HepG2 (cell line): Measurements from ENCODE around the gene PLVAP. TPM values are rescaled to one million over a fixed set of nuclear protein-coding genes. Genes with fewer than 3 reads are reported as not detected.
A peak's percentile ranks its signal among the peaks of the same experiment; 100 is the strongest.

Source experiments
- AGO2 ChIP-seq: fragments of 200-400 bp; formaldehyde crosslinking; optimal IDR thresholded peaks from 2 replicates; pipeline ENCODE3; 2017; ENCODE audit warnings: mild to moderate bottlenecking, low read depth, low read length, moderate library complexity
- DMAP1 ChIP-seq: IDR thresholded peaks from 2 replicates; pipeline ENCODE4 v1.6.1; 2016
- GZF1 ChIP-seq: sonication (generic); formaldehyde crosslinking; IDR thresholded peaks from 2 replicates; pipeline ENCODE4 v1.5.1; 2020; ENCODE audit warnings: mild to moderate bottlenecking, missing genetic modification reagents
- HNRNPK ChIP-seq: fragments of 200-400 bp; formaldehyde crosslinking; IDR thresholded peaks from 2 replicates; pipeline ENCODE4 v1.6.1; 2018; ENCODE audit warnings: low read length, low read depth, moderate library complexity, mild to moderate bottlenecking; ENCODE audit not compliant: poor library complexity, severe bottlenecking
- KLF16 ChIP-seq, 2 experiments: sonication (generic) in 1 of 2; formaldehyde crosslinking in 1 of 2; IDR thresholded peaks; 2 replicates each; pipeline versions ENCODE4 v1.6.1 to v1.8.0; 2016 to 2023; ENCODE audit warnings: missing genetic modification reagents in 2 of 2, missing compliant biosample characterization in 1 of 2
- KLF9 ChIP-seq: IDR thresholded peaks from 2 replicates; pipeline ENCODE4 v1.6.1; 2016; ENCODE audit warnings: low read depth
- MED8 ChIP-seq: sonication (generic); formaldehyde crosslinking; IDR thresholded peaks from 2 replicates; pipeline ENCODE4 v1.8.1; 2023; ENCODE audit warnings: mild to moderate bottlenecking, missing genetic modification reagents; ENCODE audit not compliant: insufficient replicate concordance
- NPAS2 ChIP-seq: sonication (generic); formaldehyde crosslinking; IDR thresholded peaks from 2 replicates; pipeline ENCODE4 v1.8.0; 2022; ENCODE audit warnings: mild to moderate bottlenecking, missing genetic modification reagents, borderline replicate concordance
- PAF1 ChIP-seq: IDR thresholded peaks from 2 replicates; pipeline ENCODE4 v1.6.1; 2016; ENCODE audit warnings: missing genetic modification reagents, missing compliant biosample characterization
- RXRA ChIP-seq: sonication (generic); formaldehyde crosslinking; IDR thresholded peaks from 2 replicates; pipeline ENCODE4 v1.5.1; 2020; ENCODE audit warnings: missing genetic modification reagents
- SNAPC2 ChIP-seq: sonication (generic); formaldehyde crosslinking; IDR thresholded peaks from 2 replicates; pipeline ENCODE4 v1.8.1; 2022; ENCODE audit warnings: mild to moderate bottlenecking, missing genetic modification reagents
- SRSF9 ChIP-seq: fragments of 200-400 bp; formaldehyde crosslinking; IDR thresholded peaks from 2 replicates; pipeline ENCODE4 v1.6.1; 2018; ENCODE audit warnings: borderline replicate concordance, mild to moderate bottlenecking, low read depth, low read length; ENCODE audit not compliant: insufficient read depth, poor library complexity, severe bottlenecking
- TOPORS ChIP-seq: sonication (generic); formaldehyde crosslinking; IDR thresholded peaks from 2 replicates; pipeline ENCODE4 v1.8.0; 2023; ENCODE audit warnings: mild to moderate bottlenecking, missing genetic modification reagents
- ZNF207 ChIP-seq: fragments of 450-650 bp; IDR thresholded peaks from 2 replicates; pipeline ENCODE4 v1.6.1; 2016; ENCODE audit warnings: antibody characterized with exemption, borderline replicate concordance
- ZNF34 ChIP-seq: sonication (generic); formaldehyde crosslinking; IDR thresholded peaks from 2 replicates; pipeline ENCODE4 v1.4.0; 2020; ENCODE audit warnings: mild to moderate bottlenecking, missing genetic modification reagents, borderline replicate concordance
- ZNF746 ChIP-seq: sonication (generic); formaldehyde crosslinking; IDR thresholded peaks from 2 replicates; pipeline ENCODE4 v1.8.0; 2022; ENCODE audit warnings: mild to moderate bottlenecking, missing genetic modification reagents
- ZNF749 ChIP-seq: sonication (generic); formaldehyde crosslinking; IDR thresholded peaks from 2 replicates; pipeline ENCODE4 v1.8.0; 2022; ENCODE audit warnings: mild to moderate bottlenecking, missing genetic modification reagents, moderate library complexity, borderline replicate concordance
- polyA plus RNA-seq, 8 experiments: library from polyadenylated mRNA; depleted of rRNA in 3 of 8; stranded (reverse) in 7 of 8; unstranded in 1 of 8; fragments of >200 nt; fragmentation: Illumina TruSeq in 4 of 8; extraction: Trizol in 4 of 8; gene quantifications; 2 replicates each; pipeline versions ENCODE4 v1.2.1 to v1.2.3, GENCODE V29; 2011 to 2016; ENCODE audit warnings: low read depth in 4 of 8, missing spikeins in 1 of 8, mixed read lengths in 1 of 8; ENCODE audit not compliant: insufficient read depth in 1 of 8
- total RNA-seq, 5 experiments: library from RNA; depleted of rRNA; stranded (reverse); fragments of >200 nt; fragmentation: Illumina TruSeq; extraction: Trizol; gene quantifications; 2 replicates each; pipeline ENCODE4 v1.2.3, GENCODE V29; 2016; ENCODE audit warnings: low read depth in 1 of 5
- TF ChIP-seq, protein P1 (sequence below): sonication (generic); formaldehyde crosslinking; IDR thresholded peaks from 2 replicates; pipeline ENCODE4 v1.8.0; 2023; ENCODE audit warnings: mild to moderate bottlenecking, missing genetic modification reagents
- TF ChIP-seq, protein P2 (sequence below): IDR thresholded peaks from 2 replicates; pipeline ENCODE4 v1.6.1; 2012; ENCODE audit warnings: inconsistent platforms
- TF ChIP-seq, protein P3 (sequence below): sonication (generic); formaldehyde crosslinking; IDR thresholded peaks from 2 replicates; pipeline ENCODE4 v1.4.0; 2020; ENCODE audit warnings: missing genetic modification reagents, borderline replicate concordance
- TF ChIP-seq, protein P4 (sequence below): sonication (generic); formaldehyde crosslinking; IDR thresholded peaks from 2 replicates; pipeline ENCODE4 v1.8.0; 2022; ENCODE audit warnings: low read depth, missing genetic modification reagents
- TF ChIP-seq, protein P5 (sequence below): sonication (generic); formaldehyde crosslinking; IDR thresholded peaks from 2 replicates; pipeline ENCODE4 v1.4.0; 2020; ENCODE audit warnings: missing genetic modification reagents

Gene PLVAP
- total and polyA plus RNA-seq, 2 of the 13 experiments (the other 11 are each of a cell fraction or from before 2014, with no cell fraction given): 0.26 TPM; not detected in 1

DNA sequence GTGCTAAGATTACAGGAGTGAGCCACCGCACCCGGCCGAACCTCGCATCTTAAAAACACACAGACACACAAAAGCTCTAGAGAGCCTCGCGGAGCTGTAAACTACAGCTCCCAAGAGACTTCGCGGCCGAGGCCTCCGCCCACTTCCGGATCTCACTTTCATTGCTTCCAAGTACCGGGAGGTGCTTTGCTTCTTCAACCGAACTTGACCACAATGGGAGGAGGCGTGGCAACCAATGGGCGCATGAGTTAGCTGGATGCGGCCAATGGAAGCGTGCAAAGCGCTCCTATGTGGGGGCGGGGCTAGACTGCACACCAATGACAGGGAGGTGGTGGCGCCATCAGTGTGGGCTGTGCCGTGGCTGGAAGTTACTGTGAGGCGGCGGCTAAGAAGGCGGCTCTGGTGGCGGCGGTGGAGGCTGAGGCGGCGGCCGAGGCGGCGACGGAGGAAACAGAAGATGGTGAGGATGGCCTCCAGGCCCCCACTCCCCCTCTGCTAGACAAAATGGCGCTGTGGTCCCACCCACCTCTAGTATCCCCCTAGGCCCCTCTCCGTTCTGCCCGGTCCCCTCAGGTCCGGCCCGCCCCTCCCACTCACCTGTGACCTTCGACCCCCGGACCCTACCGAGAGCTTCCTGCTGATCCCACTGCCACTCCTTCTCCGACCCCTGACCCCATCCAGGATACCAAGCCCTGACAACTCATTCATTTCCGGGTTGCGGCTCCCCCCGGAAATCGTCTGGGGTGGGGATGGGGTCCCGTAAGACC lies 67.8 kb downstream of the PLVAP start, which contains the start of gene DDA1 (continued):
- TF ChIP-seq ZNF34 (CRISPR knock-in tag) (no peak), SNAPC2 (CRISPR knock-in tag) (no peak), NPAS2 (CRISPR knock-in tag) (no peak), DMAP1 (0 out of 2 replicates have a peak, but pooled peaks have one; percentile 38), HNRNPK (no peak), ZNF207 (no peak), RXRA (CRISPR knock-in tag) (no peak; the same call in 1 of the 2 replicates), ZNF746 (CRISPR knock-in tag) (no peak), KLF9 (CRISPR knock-in tag) (no peak), SRSF9 (no peak), PAF1 (CRISPR knock-in tag) (no peak), AGO2 (peak; percentile 36), TOPORS (CRISPR knock-in tag) (no peak), ZNF749 (CRISPR knock-in tag) (no peak), KLF16 (CRISPR knock-in tag; IDR thresholded peaks at IDR 0.05) (peak in 1 of 2 experiments; percentile 67; a peak in 2 of 4 replicates), MED8 (CRISPR knock-in tag) (no peak), GZF1 (no peak)
- TF ChIP-seq, protein P1, sequence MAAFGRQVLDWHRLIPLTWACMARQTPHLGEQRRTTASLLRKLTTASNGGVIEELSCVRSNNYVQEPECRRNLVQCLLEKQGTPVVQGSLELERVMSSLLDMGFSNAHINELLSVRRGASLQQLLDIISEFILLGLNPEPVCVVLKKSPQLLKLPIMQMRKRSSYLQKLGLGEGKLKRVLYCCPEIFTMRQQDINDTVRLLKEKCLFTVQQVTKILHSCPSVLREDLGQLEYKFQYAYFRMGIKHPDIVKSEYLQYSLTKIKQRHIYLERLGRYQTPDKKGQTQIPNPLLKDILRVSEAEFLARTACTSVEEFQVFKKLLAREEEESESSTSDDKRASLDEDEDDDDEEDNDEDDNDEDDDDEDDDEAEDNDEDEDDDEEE (CRISPR knock-in tag): peak; percentile 62; the same call in 1 of the 2 replicates
- TF ChIP-seq, protein P2, sequence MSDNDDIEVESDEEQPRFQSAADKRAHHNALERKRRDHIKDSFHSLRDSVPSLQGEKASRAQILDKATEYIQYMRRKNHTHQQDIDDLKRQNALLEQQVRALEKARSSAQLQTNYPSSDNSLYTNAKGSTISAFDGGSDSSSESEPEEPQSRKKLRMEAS: no peak; the same call in 1 of the 2 replicates
- TF ChIP-seq, protein P3, sequence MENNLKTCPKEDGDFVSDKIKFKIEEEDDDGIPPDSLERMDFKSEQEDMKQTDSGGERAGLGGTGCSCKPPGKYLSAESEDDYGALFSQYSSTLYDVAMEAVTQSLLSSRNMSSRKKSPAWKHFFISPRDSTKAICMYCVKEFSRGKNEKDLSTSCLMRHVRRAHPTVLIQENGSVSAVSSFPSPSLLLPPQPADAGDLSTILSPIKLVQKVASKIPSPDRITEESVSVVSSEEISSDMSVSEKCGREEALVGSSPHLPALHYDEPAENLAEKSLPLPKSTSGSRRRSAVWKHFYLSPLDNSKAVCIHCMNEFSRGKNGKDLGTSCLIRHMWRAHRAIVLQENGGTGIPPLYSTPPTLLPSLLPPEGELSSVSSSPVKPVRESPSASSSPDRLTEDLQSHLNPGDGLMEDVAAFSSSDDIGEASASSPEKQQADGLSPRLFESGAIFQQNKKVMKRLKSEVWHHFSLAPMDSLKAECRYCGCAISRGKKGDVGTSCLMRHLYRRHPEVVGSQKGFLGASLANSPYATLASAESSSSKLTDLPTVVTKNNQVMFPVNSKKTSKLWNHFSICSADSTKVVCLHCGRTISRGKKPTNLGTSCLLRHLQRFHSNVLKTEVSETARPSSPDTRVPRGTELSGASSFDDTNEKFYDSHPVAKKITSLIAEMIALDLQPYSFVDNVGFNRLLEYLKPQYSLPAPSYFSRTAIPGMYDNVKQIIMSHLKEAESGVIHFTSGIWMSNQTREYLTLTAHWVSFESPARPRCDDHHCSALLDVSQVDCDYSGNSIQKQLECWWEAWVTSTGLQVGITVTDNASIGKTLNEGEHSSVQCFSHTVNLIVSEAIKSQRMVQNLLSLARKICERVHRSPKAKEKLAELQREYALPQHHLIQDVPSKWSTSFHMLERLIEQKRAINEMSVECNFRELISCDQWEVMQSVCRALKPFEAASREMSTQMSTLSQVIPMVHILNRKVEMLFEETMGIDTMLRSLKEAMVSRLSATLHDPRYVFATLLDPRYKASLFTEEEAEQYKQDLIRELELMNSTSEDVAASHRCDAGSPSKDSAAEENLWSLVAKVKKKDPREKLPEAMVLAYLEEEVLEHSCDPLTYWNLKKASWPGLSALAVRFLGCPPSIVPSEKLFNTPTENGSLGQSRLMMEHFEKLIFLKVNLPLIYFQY: no peak
- TF ChIP-seq, protein P4, sequence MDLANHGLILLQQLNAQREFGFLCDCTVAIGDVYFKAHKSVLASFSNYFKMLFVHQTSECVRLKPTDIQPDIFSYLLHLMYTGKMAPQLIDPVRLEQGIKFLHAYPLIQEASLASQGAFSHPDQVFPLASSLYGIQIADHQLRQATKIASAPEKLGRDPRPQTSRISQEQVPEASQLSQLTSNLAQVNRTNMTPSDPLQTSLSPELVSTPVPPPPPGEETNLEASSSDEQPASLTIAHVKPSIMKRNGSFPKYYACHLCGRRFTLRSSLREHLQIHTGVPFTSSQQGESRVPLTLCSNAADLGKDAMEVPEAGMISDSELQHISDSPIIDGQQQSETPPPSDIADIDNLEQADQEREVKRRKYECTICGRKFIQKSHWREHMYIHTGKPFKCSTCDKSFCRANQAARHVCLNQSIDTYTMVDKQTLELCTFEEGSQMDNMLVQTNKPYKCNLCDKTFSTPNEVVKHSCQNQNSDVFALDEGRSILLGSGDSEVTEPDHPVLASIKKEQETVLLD (CRISPR knock-in tag): no peak; the same call in 1 of the 2 replicates
- TF ChIP-seq, protein P5, sequence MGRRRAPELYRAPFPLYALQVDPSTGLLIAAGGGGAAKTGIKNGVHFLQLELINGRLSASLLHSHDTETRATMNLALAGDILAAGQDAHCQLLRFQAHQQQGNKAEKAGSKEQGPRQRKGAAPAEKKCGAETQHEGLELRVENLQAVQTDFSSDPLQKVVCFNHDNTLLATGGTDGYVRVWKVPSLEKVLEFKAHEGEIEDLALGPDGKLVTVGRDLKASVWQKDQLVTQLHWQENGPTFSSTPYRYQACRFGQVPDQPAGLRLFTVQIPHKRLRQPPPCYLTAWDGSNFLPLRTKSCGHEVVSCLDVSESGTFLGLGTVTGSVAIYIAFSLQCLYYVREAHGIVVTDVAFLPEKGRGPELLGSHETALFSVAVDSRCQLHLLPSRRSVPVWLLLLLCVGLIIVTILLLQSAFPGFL (CRISPR knock-in tag): no peak
